ENCODE measurements around the gene USP10.

DNA sequence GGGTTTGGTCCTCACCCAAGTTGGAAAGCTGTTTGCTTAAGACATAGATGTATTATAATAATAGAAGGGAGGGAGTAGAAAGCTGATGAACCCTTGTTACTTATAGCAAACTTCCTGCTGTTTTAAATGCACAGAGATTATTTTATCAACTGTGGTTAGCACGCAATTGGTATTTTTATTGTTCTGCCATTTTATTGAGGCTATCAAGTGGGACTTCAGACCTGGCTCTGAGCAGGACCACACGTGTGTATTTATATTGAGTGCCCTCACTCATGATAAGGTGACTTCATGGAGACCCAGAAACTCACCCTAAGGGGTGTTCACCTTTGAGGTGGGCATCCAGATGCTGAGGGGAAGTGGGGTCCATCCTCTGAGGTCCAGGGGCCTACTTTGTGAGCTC lies 34.4 kb upstream of the USP10 start:
- TF ChIP-seq GATA3 (IDR thresholded peaks at IDR 0.05; ENCODE audit: low read depth, low read length) (no peak), GATA2 (IDR thresholded peaks at IDR 0.05; ENCODE audit: low read depth, low read length) (no peak)
